ENCODE data around the gene ETNPPL. TPM values are rescaled to one million over a fixed set of nuclear protein-coding genes. Genes with fewer than 3 reads are reported as not detected.

The ETNPPL gene
- total and polyA plus RNA-seq, 4 donors = 0.08 TPM; not detected in 3

GRCh38 chr4:108693819-108694218 lies 69.0 kb downstream of the ETNPPL start:
- Histone ChIP-seq H3K27me3 (ENCODE audit: control insufficient read depth in 3 of 3, insufficient read depth in 3 of 3, low read length in 2 of 3) (no peaks in the 10 kb centered on the region), H3K4me1 (ENCODE audit: control insufficient read depth in 5 of 5, insufficient read depth in 5 of 5, low read length in 5 of 5) (no peaks in the 10 kb centered on the region), H3K4me3 (no peak overlapping the region), H3K36me3 (ENCODE audit: control insufficient read depth in 4 of 4, insufficient read depth in 4 of 4, low read length in 4 of 4) (no peaks in the 10 kb centered on the region), H3K27ac (ENCODE audit: low read depth in 1 of 2, low read length in 1 of 2) (no peak overlapping the region), H3K9ac (ENCODE audit: insufficient read depth in 1 of 2, low read length in 2 of 2) (no peak overlapping the region), H3K9me3 (ENCODE audit: control insufficient read depth in 4 of 4, insufficient read depth in 3 of 4, low read length in 3 of 4) (peaks cover 0 to 2% (median 0%) of the 10 kb centered on the region in 4 donors)
- WGBS, 2 donors = 79 to 85% methylated on average over 3 of the region's 3 CpGs
- TF ChIP-seq CTCF (IDR thresholded peaks at IDR 0.05; ENCODE audit: control extremely low read depth, extremely low read depth) = no peak
- no peak for DNase-seq
- no peak for ATAC-seq (ENCODE audit: insufficient read depth, low FRiP score)

GRCh38 chr4:108693211-108693610 lies 69.6 kb downstream of the ETNPPL start:
- H3K4me1 ChIP-seq (ENCODE audit: control insufficient read depth in 5 of 5, insufficient read depth in 5 of 5, low read length in 5 of 5) = no peaks in the 10 kb centered on the region
- no peak overlapping the region for H3K9ac ChIP-seq (ENCODE audit: insufficient read depth in 1 of 2, low read length in 2 of 2)
- no peak for TF ChIP-seq CTCF (IDR thresholded peaks at IDR 0.05; ENCODE audit: control extremely low read depth, extremely low read depth)
- H3K9me3 ChIP-seq (ENCODE audit: control insufficient read depth in 4 of 4, insufficient read depth in 3 of 4, low read length in 3 of 4) = peaks cover 0 to 2% (median 0%) of the 10 kb centered on the region in 4 donors
- ATAC-seq (ENCODE audit: insufficient read depth, low FRiP score) (no peak), DNase-seq (no peak)
- H3K27me3 ChIP-seq (ENCODE audit: control insufficient read depth in 3 of 3, insufficient read depth in 3 of 3, low read length in 2 of 3) = no peaks in the 10 kb centered on the region
- 88 to 90% methylated on average over 3 of the region's 3 CpGs for WGBS, 2 donors
- no peak overlapping the region for H3K27ac ChIP-seq (ENCODE audit: low read depth in 1 of 2, low read length in 1 of 2)
- H3K4me3 ChIP-seq = no peak overlapping the region
- H3K36me3 ChIP-seq (ENCODE audit: control insufficient read depth in 4 of 4, insufficient read depth in 4 of 4, low read length in 4 of 4) = no peaks in the 10 kb centered on the region

Other genes starting within 250 kb of the ETNPPL start
- gene RPL34, start 142.5 kb downstream of the ETNPPL start, total RNA-seq = 1,000 to 10,000 TPM in 1 of 2 donors, 100 to 1,000 TPM in 1; 735 to 1,030 TPM
- gene RPL34, start 142.5 kb downstream of the ETNPPL start, polyA plus RNA-seq = 1,000 to 10,000 TPM; 2,313 to 5,853 TPM
- 10 to 100 TPM; 87.5 to 92.6 TPM for gene OSTC, start 112.5 kb downstream of the ETNPPL start, total RNA-seq
- gene OSTC, start 112.5 kb downstream of the ETNPPL start, polyA plus RNA-seq = 100 to 1,000 TPM; 101 to 149 TPM